ENCODE data around the gene SDK1.

Gene SDK1

GRCh38 chr7:3882782-3883181 is 581.7 kb downstream of the SDK1 start:
- DNase-seq (ENCODE audit: low read depth in 2 of 2): no peak

GRCh38 chr7:3884543-3884942 is 583.5 kb downstream of the SDK1 start:
- no peak for DNase-seq (ENCODE audit: low read depth in 2 of 2)

GRCh38 chr7:3887096-3887690 is 586.1 kb downstream of the SDK1 start:
- no peak for DNase-seq (ENCODE audit: low read depth in 2 of 2)

GRCh38 chr7:3888096-3888495 is 587.0 kb downstream of the SDK1 start:
- DNase-seq (ENCODE audit: low read depth in 2 of 2): no peak

GRCh38 chr7:3892157-3892556 is 591.1 kb downstream of the SDK1 start:
- DNase-seq (ENCODE audit: low read depth in 2 of 2): no peak

GRCh38 chr7:3892686-3893085 is 591.6 kb downstream of the SDK1 start:
- no peak for DNase-seq (ENCODE audit: low read depth in 2 of 2)

GRCh38 chr7:3893151-3893788 is 592.2 kb downstream of the SDK1 start:
- DNase-seq (ENCODE audit: low read depth in 2 of 2): no peak

GRCh38 chr7:3893789-3894153 is 592.7 kb downstream of the SDK1 start:
- DNase-seq (ENCODE audit: low read depth in 2 of 2): no peak

GRCh38 chr7:3895341-3896116 is 594.5 kb downstream of the SDK1 start:
- no peak for DNase-seq (ENCODE audit: low read depth in 2 of 2)

GRCh38 chr7:3896169-3896765 is 595.2 kb downstream of the SDK1 start:
- DNase-seq (ENCODE audit: low read depth in 2 of 2): no peak

- DNase-seq (ENCODE audit: low read depth in 2 of 2): peak; percentile 21 to 26
Measured at GRCh38 chr7:3897430-3898372, 596.6 kb downstream of the SDK1 start.

- DNase-seq (ENCODE audit: low read depth in 2 of 2): no peak
Measured at GRCh38 chr7:3899559-3899991, 598.5 kb downstream of the SDK1 start.

- DNase-seq (ENCODE audit: low read depth in 2 of 2): no peak
Measured at GRCh38 chr7:3908153-3908552, 607.1 kb downstream of the SDK1 start.

- no peak for DNase-seq (ENCODE audit: low read depth in 2 of 2)
Measured at GRCh38 chr7:3909128-3909527, 608.1 kb downstream of the SDK1 start.

GRCh38 chr7:3910054-3910453 is 609.0 kb downstream of the SDK1 start:
- no peak for DNase-seq (ENCODE audit: low read depth in 2 of 2)

GRCh38 chr7:3911685-3912084 is 610.6 kb downstream of the SDK1 start:
- DNase-seq (ENCODE audit: low read depth in 2 of 2): no peak

GRCh38 chr7:3912291-3912690 is 611.2 kb downstream of the SDK1 start:
- no peak for DNase-seq (ENCODE audit: low read depth in 2 of 2)

- DNase-seq (ENCODE audit: low read depth in 2 of 2): no peak
Measured at GRCh38 chr7:3914051-3914775, 613.2 kb downstream of the SDK1 start.

GRCh38 chr7:3915337-3915878 is 614.4 kb downstream of the SDK1 start:
- DNase-seq (ENCODE audit: low read depth in 2 of 2): no peak

- DNase-seq (ENCODE audit: low read depth in 2 of 2): no peak
Measured at GRCh38 chr7:3916146-3916545, 615.1 kb downstream of the SDK1 start.

- DNase-seq (ENCODE audit: low read depth in 2 of 2): no peak
Measured at GRCh38 chr7:3917436-3917835, 616.4 kb downstream of the SDK1 start.

All from fibroblast of skin of left quadriceps (primary cell).